22Rv1 (cell line): ENCODE data around the gene TNFRSF19.

ENCODE experiments used
- CTCF ChIP-seq: fragments of 450-650 bp; IDR thresholded peaks from 2 replicates; pipeline ENCODE4 v1.5.1; 2017; ENCODE audit warnings: mild to moderate bottlenecking
- ZFX ChIP-seq: fragments of 450-650 bp; IDR thresholded peaks from 2 replicates; pipeline ENCODE4 v1.6.1; 2017; ENCODE audit warnings: antibody characterized with exemption, borderline replicate concordance

- TF ChIP-seq CTCF: peak; percentile 25; the same call in 1 of the 2 replicates
- TF ChIP-seq ZFX: no peak
Observed at GRCh38 chr13:23707674-23708073, 137.5 kb downstream of the TNFRSF19 start.
